ENCODE data around the gene IGSF9. TPM values are rescaled to one million over a fixed set of nuclear protein-coding genes. Genes with fewer than 3 reads are reported as not detected.

The IGSF9 gene
- total RNA-seq, 1 donor from 2014 or later: 0.06 TPM

DNA sequence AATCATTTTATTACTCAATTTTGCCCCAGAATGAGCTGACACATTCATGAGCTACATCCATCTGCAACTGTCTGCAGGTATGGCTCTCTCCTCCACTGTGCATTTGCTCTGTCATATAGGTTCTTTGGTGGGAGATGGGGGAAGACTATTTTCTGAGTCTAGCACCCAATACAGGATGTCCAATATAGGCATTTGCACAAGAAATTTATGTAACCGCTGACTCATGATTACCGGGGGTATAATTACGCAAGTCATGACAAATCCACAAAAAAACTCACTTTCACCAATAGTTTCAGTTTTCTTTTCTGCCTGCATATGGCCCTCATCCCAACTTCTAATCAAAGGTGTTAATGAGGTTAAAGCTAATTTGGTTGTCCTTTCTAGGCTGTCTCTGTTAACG, 65.4 kb downstream of the IGSF9 start:
- no peak for DNase-seq (ENCODE audit: extremely low read depth, low read depth, low spot score)

DNA sequence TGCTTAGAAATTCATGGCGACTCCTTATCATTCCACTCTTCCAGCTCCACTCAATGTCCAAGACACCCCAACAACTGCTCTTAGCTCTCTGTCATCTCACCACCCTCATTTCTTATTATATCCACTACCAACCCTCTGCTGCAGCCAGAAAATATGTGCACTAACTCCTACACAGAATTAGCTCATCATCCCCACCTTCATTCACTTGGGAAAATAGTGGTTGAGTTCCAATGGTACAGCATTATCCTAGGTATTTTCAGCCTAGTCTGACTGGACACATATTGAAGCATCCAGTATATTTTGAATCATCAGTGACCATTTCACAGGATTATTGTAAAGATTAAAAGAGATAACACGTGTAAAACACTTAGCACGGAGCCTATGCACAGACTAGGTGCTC, 66.3 kb downstream of the IGSF9 start:
- no peak for DNase-seq (ENCODE audit: extremely low read depth, low read depth, low spot score)

DNA sequence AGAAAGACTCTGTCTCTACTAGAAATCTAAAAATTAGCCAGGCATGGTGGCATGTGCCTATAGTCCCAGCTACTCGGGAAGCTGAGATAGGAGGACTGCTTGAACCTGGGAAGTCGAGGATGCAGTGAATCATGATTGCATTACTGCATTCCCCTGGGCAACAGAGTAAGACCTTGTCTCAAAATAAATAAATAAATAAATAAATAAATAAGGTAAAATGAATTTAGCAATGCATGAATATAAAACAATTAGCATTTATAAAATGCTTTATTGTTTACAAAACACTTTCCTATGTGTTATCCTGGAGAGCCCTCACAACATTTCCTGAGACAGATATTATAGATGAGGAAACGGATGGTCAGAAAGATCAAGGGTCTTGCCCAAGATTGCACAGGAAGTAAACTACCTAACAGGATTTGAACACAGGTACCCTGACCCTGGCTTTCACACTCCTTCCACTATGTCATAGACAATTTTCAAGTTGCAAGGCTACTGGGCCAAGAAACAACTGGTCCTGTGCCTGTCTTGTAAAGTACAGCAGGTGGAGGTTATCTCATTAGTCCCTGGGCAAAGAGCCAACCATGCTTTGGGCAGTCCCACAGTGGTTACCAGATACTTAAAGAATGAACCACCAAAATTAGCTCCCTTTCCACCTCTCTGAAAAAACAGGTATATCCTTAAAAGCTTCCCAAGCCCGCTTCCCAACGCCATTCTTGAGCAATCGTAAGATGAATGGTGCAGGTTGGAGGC, 67.5 kb downstream of the IGSF9 start:
- DNase-seq (ENCODE audit: extremely low read depth, low read depth, low spot score): no peak

Other genes with a start within 250 kb of the IGSF9 start
- not detected in 2 replicates for gene CRP, start 231.0 kb downstream of the IGSF9 start, total RNA-seq
- 28.5 and 40.3 TPM in 2 replicates for gene DUSP23, start 164.7 kb downstream of the IGSF9 start, total RNA-seq
- gene FCRL6, start 143.3 kb downstream of the IGSF9 start, total RNA-seq: not detected in 2 replicates
- gene SLAMF8, start 118.7 kb downstream of the IGSF9 start, total RNA-seq: not detected in 2 replicates
- gene VSIG8, start 83.0 kb downstream of the IGSF9 start, total RNA-seq: 0.35 TPM in 1 of 2 replicates, not detected in the other
- gene CFAP45, start 45.4 kb downstream of the IGSF9 start, total RNA-seq: 0.53 and 0.73 TPM in 2 replicates
- gene TAGLN2, start 20.1 kb downstream of the IGSF9 start, total RNA-seq: 715 and 718 TPM in 2 replicates
- gene SLAMF9, start 8.6 kb upstream of the IGSF9 start, total RNA-seq: not detected in 2 replicates
- 2.5 and 3.2 TPM in 2 replicates for gene PIGM, start 86.4 kb upstream of the IGSF9 start, total RNA-seq
- not detected in 2 replicates for gene KCNJ10, start 124.5 kb upstream of the IGSF9 start, total RNA-seq
- gene KCNJ9, start 135.9 kb upstream of the IGSF9 start, total RNA-seq: not detected in 2 replicates
- gene IGSF8, start 153.0 kb upstream of the IGSF9 start, total RNA-seq: 16.4 and 18.4 TPM in 2 replicates
- gene ATP1A2, start 170.1 kb upstream of the IGSF9 start, total RNA-seq: not detected in 2 replicates
- not detected in 2 replicates for gene ATP1A4, start 206.0 kb upstream of the IGSF9 start, total RNA-seq
- not detected in 2 replicates for gene CASQ1, start 245.0 kb upstream of the IGSF9 start, total RNA-seq

All from glomerular endothelial cell (primary cell).